IMR-90 (cell line): ENCODE data around the gene TBC1D24. TPM values are rescaled to one million over a fixed set of nuclear protein-coding genes. Genes with fewer than 3 reads are reported as not detected.

ENCODE experiments used
- ATAC-seq: fragments of 200-7000 bp; cut with Tn5 transposase; 2 replicates; pipeline ENCODE4 v1.9.1; 2020; ENCODE audit warnings: low read depth, mild to moderate bottlenecking, moderate library complexity
- BruUV-seq: library from RNA; stranded (reverse); fragments of 400-500 nt; replicated peaks from 2 replicates; lab custom pipeline; 2021; lab: Mats Ljungman, UMichigan
- CTCF ChIA-PET: fragments of 300-600 bp; formaldehyde crosslinking; extraction: SDS; loops from one replicate; lab custom pipeline; 2021; ENCODE audit warnings: antibody characterized with exemption; lab: Yijun Ruan, JAX
- POLR2A ChIA-PET: fragments of 300-600 bp; sonication (Branson Sonifier 250); formaldehyde crosslinking; loops from one replicate; lab custom pipeline; 2022; ENCODE audit warnings: antibody characterized with exemption; ENCODE audit not compliant: unreplicated experiment; lab: Charles Lee
- DNase-seq: peaks from one replicate; pipeline ENCODE4 v3.0.0; 2013
- H2AFZ ChIP-seq: replicated peaks from 2 replicates; pipeline ENCODE3; 2013; ENCODE audit warnings: low read length, mild to moderate bottlenecking; ENCODE audit not compliant: poor library complexity
- H2AK5ac ChIP-seq: 2 replicates; pipeline ENCODE4 v1.6.1; 2013; ENCODE audit warnings: low read depth, low read length, inconsistent platforms
- H2AK9ac ChIP-seq: replicated peaks from 2 replicates; pipeline ENCODE3; 2013; ENCODE audit warnings: mild to moderate bottlenecking, low read depth, low read length, moderate library complexity; ENCODE audit not compliant: poor library complexity
- H2BK120ac ChIP-seq: 2 replicates; pipeline ENCODE4 v1.6.1; 2013; ENCODE audit warnings: low read depth, low read length, inconsistent platforms
- H2BK15ac ChIP-seq: 3 replicates; pipeline ENCODE4 v1.6.1; 2013; ENCODE audit warnings: low read depth, low read length, inconsistent platforms
- H2BK20ac ChIP-seq: 2 replicates; pipeline ENCODE4 v1.6.1; 2013; ENCODE audit warnings: low read depth, mild to moderate bottlenecking, inconsistent platforms, low read length, moderate library complexity
- H2BK5ac ChIP-seq: 2 replicates; pipeline ENCODE4 v1.6.1; 2013; ENCODE audit warnings: mild to moderate bottlenecking, low read depth, low read length, inconsistent platforms; ENCODE audit not compliant: poor library complexity, severe bottlenecking
- H3K14ac ChIP-seq: replicated peaks from 2 replicates; pipeline ENCODE4 v1.6.1; 2013; ENCODE audit warnings: low read depth, low read length, inconsistent platforms
- H3K18ac ChIP-seq: 2 replicates; pipeline ENCODE4 v1.6.1; 2013; ENCODE audit warnings: low read depth, low read length, control low read depth
- H3K23ac ChIP-seq: 2 replicates; pipeline ENCODE4 v1.6.1; 2013; ENCODE audit warnings: low read depth, low read length, inconsistent platforms
- H3K27ac ChIP-seq: 2 replicates; pipeline ENCODE4 v1.5.1; 2013; ENCODE audit warnings: mild to moderate bottlenecking, control low read depth, low read length; ENCODE audit not compliant: insufficient read depth
- H3K27me3 ChIP-seq: 2 replicates; pipeline ENCODE4 v1.6.1; 2013; ENCODE audit warnings: low read length; ENCODE audit not compliant: control insufficient read depth, insufficient read depth
- H3K36me3 ChIP-seq: 2 replicates; pipeline ENCODE4 v1.6.1; 2013; ENCODE audit warnings: low read length, mixed read lengths; ENCODE audit not compliant: control insufficient read depth, insufficient read depth
- H3K4ac ChIP-seq: 2 replicates; pipeline ENCODE4 v1.6.1; 2013; ENCODE audit warnings: low read depth, low read length, inconsistent platforms
- H3K4me1 ChIP-seq: 2 replicates; pipeline ENCODE4 v1.6.1; 2013; ENCODE audit warnings: low read length, mixed read lengths; ENCODE audit not compliant: control insufficient read depth, insufficient read depth
- H3K4me2 ChIP-seq: 2 replicates; pipeline ENCODE4 v1.6.1; 2013; ENCODE audit warnings: low read depth, mild to moderate bottlenecking, control low read depth, low read length, moderate library complexity
- H3K4me3 ChIP-seq: 2 replicates; pipeline ENCODE4 v1.5.1; 2013; ENCODE audit warnings: low read depth, mild to moderate bottlenecking, control low read depth, low read length, moderate library complexity; ENCODE audit not compliant: insufficient read depth
- H3K56ac ChIP-seq: 2 replicates; pipeline ENCODE4 v1.6.1; 2013; ENCODE audit warnings: low read length, inconsistent platforms; ENCODE audit not compliant: insufficient read depth; ENCODE audit errors: extremely low read depth
- H3K79me1 ChIP-seq, 2 experiments: 2 replicates each; pipeline ENCODE4 v1.6.1; 2013; ENCODE audit warnings: low read length in 2 of 2, inconsistent platforms in 1 of 2, low read depth in 1 of 2
- H3K9ac ChIP-seq: 2 replicates; pipeline ENCODE4 v1.6.1; 2013; ENCODE audit warnings: low read depth, low read length, control low read depth
- H3K9me1 ChIP-seq: 2 replicates; pipeline ENCODE4 v1.6.1; 2013; ENCODE audit warnings: low read length, inconsistent platforms; ENCODE audit not compliant: insufficient read depth
- H3K9me3 ChIP-seq: 2 replicates; pipeline ENCODE4 v1.6.1; 2013; ENCODE audit warnings: low read length; ENCODE audit not compliant: control insufficient read depth, insufficient read depth
- H4K20me1 ChIP-seq: 2 replicates; pipeline ENCODE4 v1.6.1; 2013; ENCODE audit warnings: low read length, inconsistent platforms; ENCODE audit not compliant: insufficient read depth
- H4K5ac ChIP-seq: 2 replicates; pipeline ENCODE4 v1.6.1; 2013; ENCODE audit warnings: mild to moderate bottlenecking, low read depth, low read length, control low read depth
- H4K8ac ChIP-seq, 2 experiments: 2 replicates each; pipeline ENCODE4 v1.6.1; 2013; ENCODE audit warnings: low read depth in 2 of 2, low read length in 2 of 2, control low read depth in 1 of 2, inconsistent platforms in 1 of 2
- H4K91ac ChIP-seq: 2 replicates; pipeline ENCODE4 v1.6.1; 2013; ENCODE audit warnings: low read depth, low read length, inconsistent platforms; ENCODE audit not compliant: insufficient read depth
- CTCF ChIP-seq: conservative IDR thresholded peaks from 2 replicates; pipeline ENCODE4 v1.5.1; 2012; ENCODE audit warnings: mild to moderate bottlenecking, low read depth, low read length, improper control_type of control experiment
- FOS ChIP-seq: fragments of 150-350 bp; IDR thresholded peaks from 2 replicates; pipeline ENCODE4 v1.6.1; 2016; ENCODE audit warnings: low read depth, low read length
- MAZ ChIP-seq: IDR thresholded peaks from 2 replicates; pipeline ENCODE4 v1.6.1; 2012; ENCODE audit warnings: low read depth, mild to moderate bottlenecking, low read length, improper control_type of control experiment, moderate library complexity, borderline replicate concordance
- RCOR1 ChIP-seq: IDR thresholded peaks from 2 replicates; pipeline ENCODE4 v1.6.1; 2012; ENCODE audit warnings: mild to moderate bottlenecking, low read length, improper control_type of control experiment; ENCODE audit not compliant: insufficient replicate concordance
- RFX5 ChIP-seq: IDR thresholded peaks from 2 replicates; pipeline ENCODE4 v1.8.0; 2012; ENCODE audit warnings: low read depth, mild to moderate bottlenecking, low read length, moderate library complexity
- SMC3 ChIP-seq: fragments of 150-350 bp; IDR thresholded peaks from 2 replicates; pipeline ENCODE4 v1.6.1; 2016; ENCODE audit warnings: low read depth, mild to moderate bottlenecking, antibody characterized with exemption, low read length, moderate library complexity
- USF2 ChIP-seq: fragments of 150-350 bp; IDR thresholded peaks from 2 replicates; pipeline ENCODE4 v1.6.1; 2017; ENCODE audit warnings: mild to moderate bottlenecking, antibody characterized with exemption, low read length, low read depth
- WGBS, 2 experiments: methylation state at CpG; one replicate each; pipeline versions ENCODE4 v1.1.5 to v1.1.7; 2013; ENCODE audit warnings: missing lambda C conversion rate in 2 of 2; ENCODE audit not compliant: insufficient read length in 1 of 2; ENCODE audit errors: extremely low coverage in 2 of 2; 5-methylcytosine and 5-hydroxymethylcytosine counted together
- dilution Hi-C: fragments of 300-500 bp; cut with HindIII; formaldehyde crosslinking; loops from one replicate; pipeline ENCODE4 v1.14.3; 2018; ENCODE audit warnings: low sequenced_read_pairs; ENCODE audit not compliant: unreplicated experiment
- in situ Hi-C: fragments of 300-500 bp; cut with MboI; formaldehyde crosslinking; loops from 3 replicates; pipeline ENCODE4 v1.14.3; 2019; ENCODE audit warnings: low sequenced_read_pairs, inconsistent platforms, mixed read lengths
- intact Hi-C: fragments of 100-400 bp; cut with micrococcal nuclease; formaldehyde crosslinking; loops from 2 replicates; pipeline ENCODE4 v1.10.0; 2022
- polyA plus RNA-seq, 3 experiments: library from polyadenylated mRNA; depleted of rRNA; stranded (reverse); fragments of >200 nt; gene quantifications; 2 replicates each; pipeline ENCODE4 v1.2.3, GENCODE V29; 2012; ENCODE audit warnings: low replicate concordance in 1 of 3
- total RNA-seq: library from RNA; depleted of rRNA; stranded (reverse); fragments of >200 nt; gene quantifications from 2 replicates; pipeline ENCODE4 v1.2.3, GENCODE V29; 2012

Gene TBC1D24
- total and polyA plus RNA-seq, 2 of the 4 experiments (the other 2 are of a cell fraction) = 7.5 to 13.4 TPM

GRCh38 chr16:2511128-2511800 is 36.3 kb downstream of the TBC1D24 start:
- no peak for TF ChIP-seq SMC3
- TF ChIP-seq FOS = no peak
- peak; percentile 85 for TF ChIP-seq MAZ
- TF ChIP-seq RCOR1 = no peak
- no peak for TF ChIP-seq USF2
- TF ChIP-seq RFX5 = no peak
- no peak for TF ChIP-seq CTCF
- Histone ChIP-seq H3K56ac (no peak overlapping the region), H4K20me1 (peaks cover 19% of the 10 kb centered on the region), H2BK20ac (no peak overlapping the region; the same call in 1 of the 2 replicates), H2AK9ac (peak overlapping the region; percentile 75), H3K9me1 (peaks cover 10% of the 10 kb centered on the region), H4K5ac (peak overlapping the region; percentile 75), H2AFZ (peak overlapping the region; percentile 79), H3K9ac (peak overlapping the region; percentile 2; the same call in 1 of the 2 replicates), H3K4ac (peak overlapping the region; percentile 11; the same call in 1 of the 2 replicates), H3K27ac (no peak overlapping the region), H3K27me3 (no peaks in the 10 kb centered on the region), H3K4me3 (no peak overlapping the region), H2BK120ac (no peak overlapping the region), H3K4me2 (peak overlapping the region; percentile 43), H3K23ac (peak overlapping the region; percentile 36; the same call in 1 of the 2 replicates), H2BK5ac (no peak overlapping the region), H3K18ac (peak overlapping the region; percentile 58; the same call in 1 of the 2 replicates), H3K14ac (peak overlapping the region; percentile 43; the same call in 1 of the 2 replicates), H2AK5ac (peak overlapping the region; percentile 31; the same call in 1 of the 2 replicates), H3K36me3 (no peaks in the 10 kb centered on the region), H2BK15ac (no peak overlapping the region), H3K4me1 (peaks cover 12% of the 10 kb centered on the region), H3K79me1 (peaks cover 0 to 26% of the 10 kb centered on the region in 2 experiments; a peak in 2 of 4 replicates), H4K91ac (no peak overlapping the region), H3K9me3 (no peaks in the 10 kb centered on the region), H4K8ac (peak overlapping the region; percentile 63 to 69)
- intact Hi-C loops = no loop called here
- POLR2A ChIA-PET = interaction anchor here (0.5 kb wide), 1 partner anchor 355 kb away, joined by 3 read pairs; no protein-coding TSS in a partner anchor
- WGBS, 2 experiments = 43% methylated on average over 8 of the region's 24 CpGs; no CpG with 5 or more reads in 1 of the 2 experiments
- no TSS peak for BruUV-seq
- in situ Hi-C loops = no loop called here
- DNase-seq (peak; percentile 71), ATAC-seq (peak; percentile 12)
- dilution Hi-C loops = no loop called here
- CTCF ChIA-PET = no interaction called here
